NT2/D1 (cell line): ENCODE measurements around the gene OR56A5.

Source experiments
- YY1 ChIP-seq: IDR thresholded peaks from 2 replicates; pipeline ENCODE4 v1.6.1; 2011; ENCODE audit not compliant: insufficient read length, insufficient read depth
- ZNF274 ChIP-seq: IDR thresholded peaks from 2 replicates; pipeline ENCODE4 v1.6.1; 2011; ENCODE audit warnings: mild to moderate bottlenecking, low read depth, low read length

DNA sequence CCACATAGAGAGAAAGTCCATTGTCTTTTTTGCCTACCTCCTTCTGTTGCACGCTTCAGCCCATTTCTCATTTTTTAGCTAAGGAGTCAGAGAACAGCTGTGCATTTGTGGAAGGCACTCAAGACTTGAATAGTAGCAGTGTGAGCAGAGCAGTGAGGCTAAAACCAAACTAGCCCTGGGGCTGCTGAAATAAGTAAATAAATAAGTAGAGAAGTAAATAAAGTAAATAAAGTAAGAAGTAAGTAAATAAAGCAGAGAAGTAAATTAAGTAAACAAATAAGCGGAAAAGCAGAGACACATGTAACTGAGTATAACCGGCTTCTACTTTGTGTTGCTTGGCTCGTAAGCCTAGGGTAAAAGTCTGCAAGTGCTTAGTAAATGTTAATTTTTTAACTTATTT lies 20.9 kb upstream of the OR56A5 start:
- no peak for TF ChIP-seq ZNF274
- no peak for TF ChIP-seq YY1
